Kidney tubule cell (primary cell): ENCODE results near the gene ADAMTS3.
"Not testable (repeated sequence)": the region's sequence is repeated elsewhere in the genome, so short reads cannot be mapped to it uniquely, and the experiment has no call there.

Source experiments
- DNase-seq: peaks from one replicate; pipeline ENCODE4 v3.0.0-alpha.2; 2018; ENCODE audit warnings: low spot score

ADAMTS3 gene

DNA sequence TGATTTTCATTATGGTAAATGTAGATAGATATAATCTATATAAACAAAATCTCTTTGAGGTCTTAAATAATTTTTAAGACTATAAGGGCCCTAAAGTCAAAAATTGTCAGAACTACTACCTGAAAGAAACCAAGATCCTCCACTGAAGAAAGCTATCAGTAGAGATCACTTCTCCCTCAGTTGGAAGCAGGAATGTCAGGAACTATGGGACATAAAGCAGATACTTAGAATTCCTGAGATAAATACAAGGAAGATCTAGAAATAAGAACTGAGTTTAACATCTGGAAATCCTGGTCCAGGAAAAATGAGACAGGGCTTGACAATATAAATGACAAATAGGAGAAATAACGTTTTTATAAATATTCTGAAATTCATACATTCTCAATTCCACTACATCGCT, 97.2 kb downstream of the ADAMTS3 start:
- peak; percentile 20 for DNase-seq

DNA sequence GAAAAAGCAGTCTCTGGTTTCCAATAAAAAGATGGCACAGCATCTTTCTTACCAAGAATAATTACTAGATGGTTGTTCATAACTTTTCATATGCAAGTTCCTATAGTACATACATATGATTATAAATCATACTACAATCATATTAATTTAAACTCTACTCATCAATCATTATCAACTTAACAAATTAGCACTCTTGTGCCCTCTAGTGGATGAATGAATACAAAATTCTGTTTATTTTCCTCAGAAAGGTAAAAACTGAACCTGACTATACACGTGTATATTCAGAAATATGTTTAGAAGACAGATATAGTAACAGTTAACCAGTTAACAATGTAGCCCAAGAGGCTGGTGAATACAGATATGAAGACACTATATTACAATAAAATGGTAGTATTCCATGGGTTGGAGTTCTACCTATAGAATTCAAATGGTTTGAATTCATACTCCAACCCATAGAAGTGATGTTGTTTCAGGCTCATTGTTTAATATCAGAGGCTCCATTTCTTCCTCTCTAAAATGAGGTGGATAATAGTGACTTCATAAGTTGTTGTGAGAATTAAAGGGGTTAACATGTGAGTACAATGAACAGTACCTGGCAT, 100.0 kb downstream of the ADAMTS3 start:
- DNase-seq, result peak; percentile 49

DNA sequence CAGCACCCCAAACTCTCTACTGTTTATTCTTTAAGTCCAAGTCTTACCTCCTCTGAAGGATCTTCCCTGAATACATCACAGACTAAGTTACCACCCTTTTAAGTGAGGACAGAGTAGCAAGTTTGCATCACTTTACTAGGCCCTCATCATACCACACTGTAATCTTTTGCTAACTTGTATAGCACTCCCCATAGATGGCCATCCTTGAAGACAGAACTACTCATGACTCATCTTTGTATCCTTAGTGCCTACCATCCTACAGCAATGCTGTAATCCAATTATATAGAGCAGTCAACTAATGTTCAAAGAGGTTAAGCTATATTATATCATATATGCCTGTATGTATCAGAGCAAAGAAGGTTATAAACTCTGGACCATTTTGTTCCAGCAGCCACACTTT, 101.4 kb downstream of the ADAMTS3 start:
- no peak for DNase-seq

- no peak for DNase-seq
Measured at GRCh38 chr4:72463724-72464123, 105.3 kb downstream of the ADAMTS3 start.

DNA sequence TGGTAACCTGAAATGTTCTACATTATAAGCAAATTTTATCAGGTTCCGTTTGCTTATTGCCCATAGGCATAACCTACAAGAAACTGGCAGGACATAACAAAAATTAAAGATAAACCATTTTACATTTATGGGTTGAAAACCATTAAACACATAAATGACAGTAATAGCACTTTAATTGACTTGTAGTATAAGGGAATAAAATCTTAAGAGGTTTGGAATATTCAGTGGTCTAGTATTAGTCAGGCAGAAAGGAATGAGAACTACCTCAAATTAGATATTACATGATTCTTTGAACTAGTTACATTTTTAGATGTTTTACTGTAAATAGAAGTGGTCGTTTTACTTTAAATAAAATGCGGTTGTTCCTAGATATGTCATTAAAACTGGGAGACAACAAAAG, 111.9 kb downstream of the ADAMTS3 start:
- DNase-seq, result no peak

GRCh38 chr4:72451349-72451748, 117.7 kb downstream of the ADAMTS3 start:
- no peak for DNase-seq

- no peak for DNase-seq
Measured at GRCh38 chr4:72449705-72450104, 119.3 kb downstream of the ADAMTS3 start.

DNA sequence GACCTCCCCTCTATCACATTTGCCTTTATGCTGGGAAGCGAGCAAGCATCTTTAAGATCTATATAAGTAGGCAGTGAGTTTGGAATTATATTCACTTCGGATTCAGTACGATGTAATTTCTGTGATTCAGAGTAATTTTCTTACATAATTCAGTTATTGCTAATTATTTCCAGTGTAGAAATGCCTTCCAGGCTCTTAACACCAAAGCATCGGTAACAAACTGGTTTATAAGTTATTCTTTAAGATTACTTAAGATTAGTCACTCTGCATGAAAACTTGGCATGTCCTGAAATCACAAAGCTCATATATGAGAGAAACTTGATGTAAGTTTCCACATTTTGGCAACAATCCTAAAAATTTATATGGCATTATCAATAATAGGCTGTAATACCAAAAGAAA, 120.8 kb downstream of the ADAMTS3 start:
- peak; percentile 15 for DNase-seq

DNA sequence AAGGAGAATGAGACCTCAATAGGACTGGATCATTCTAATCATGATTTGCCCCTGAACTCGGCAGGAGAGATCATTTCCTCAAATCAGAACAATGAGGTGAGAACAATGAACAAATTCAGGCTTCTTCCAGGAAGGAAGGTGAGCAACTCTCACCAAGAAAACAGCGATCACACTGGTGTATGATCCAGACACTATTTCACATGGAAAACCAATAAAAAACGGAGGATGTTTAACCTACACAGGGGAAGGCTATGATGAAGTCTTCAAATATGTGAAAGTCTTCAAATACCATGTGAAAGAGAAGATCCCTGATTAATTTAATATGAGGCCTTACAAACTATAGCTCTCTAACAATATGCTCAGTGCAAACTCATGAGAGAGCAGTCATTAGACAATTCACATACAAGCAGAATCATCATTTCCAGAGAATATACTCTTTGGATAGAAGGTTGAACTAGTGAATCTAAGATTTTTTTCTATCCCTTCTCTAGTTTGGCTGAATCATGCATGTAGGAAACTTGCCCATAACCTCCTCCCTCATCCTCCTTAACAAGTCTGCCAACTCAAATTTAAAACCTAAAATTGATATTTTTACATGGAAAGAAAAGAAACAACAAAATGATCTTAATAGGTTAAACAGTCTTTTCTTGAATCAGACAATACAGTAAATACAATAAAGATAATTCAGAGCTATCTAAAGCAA, 122.5 kb downstream of the ADAMTS3 start:
- DNase-seq, result no peak

GRCh38 chr4:72444092-72444491, 124.9 kb downstream of the ADAMTS3 start:
- no peak for DNase-seq

DNA sequence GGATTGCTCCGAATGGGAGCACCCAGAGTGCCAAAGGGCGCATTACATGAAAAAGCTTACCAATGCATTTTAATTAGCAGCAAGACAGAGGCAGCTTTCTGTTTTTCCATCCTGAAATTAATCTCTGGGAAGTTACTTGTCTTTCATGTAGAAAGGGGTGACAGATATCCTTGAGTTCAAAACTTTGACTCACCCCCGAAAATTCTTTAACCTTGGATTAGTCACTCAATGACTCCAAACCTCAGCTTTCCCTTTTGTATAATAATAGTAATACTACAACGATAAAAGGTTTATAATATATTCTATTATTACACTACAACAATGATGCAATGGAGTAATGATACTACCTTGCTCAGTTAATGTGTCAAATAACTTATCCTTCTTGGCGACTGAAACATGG, 126.3 kb downstream of the ADAMTS3 start:
- peak; percentile 22 for DNase-seq

- DNase-seq, result no peak
Measured at GRCh38 chr4:72442147-72442546, 126.9 kb downstream of the ADAMTS3 start.

DNA sequence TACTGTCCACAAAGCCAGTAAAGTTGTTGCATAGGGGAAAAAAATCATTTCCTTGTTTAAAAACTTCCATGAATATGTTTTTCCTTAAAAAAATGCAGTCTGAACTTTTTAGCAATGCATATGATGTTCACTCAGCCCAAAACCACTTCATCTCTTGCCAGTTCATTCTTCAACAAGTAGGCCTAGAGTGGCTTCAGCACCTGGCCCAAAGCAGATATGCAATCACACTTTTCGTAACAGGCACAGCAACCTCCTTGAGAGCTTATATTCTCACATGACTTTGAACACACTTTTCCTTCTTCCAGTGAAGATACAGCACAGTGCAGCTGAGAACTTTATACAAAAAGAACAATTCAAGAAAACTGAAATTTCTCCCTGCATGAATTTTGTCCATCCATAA, 128.6 kb downstream of the ADAMTS3 start:
- no peak for DNase-seq

DNA sequence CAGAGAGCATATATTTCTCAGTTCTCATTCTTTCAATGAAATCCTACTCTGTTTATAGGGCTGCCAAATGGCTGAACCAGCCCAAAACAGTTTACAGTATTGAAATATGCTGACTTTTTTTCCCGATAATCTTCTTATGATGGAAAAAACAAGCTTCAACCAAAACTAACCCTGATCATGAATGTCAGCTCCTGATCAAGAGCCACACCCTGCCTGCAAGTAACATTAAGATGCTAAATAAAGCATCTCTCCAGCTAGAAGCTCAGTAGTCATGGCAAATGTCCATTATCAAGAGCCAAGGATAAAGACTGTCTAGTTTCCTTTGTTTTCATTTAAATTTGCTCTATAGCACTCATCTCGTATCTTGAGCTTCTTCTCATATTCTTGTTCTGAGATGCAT, 136.0 kb downstream of the ADAMTS3 start:
- no peak for DNase-seq

- DNase-seq, result peak; percentile 38
Measured at GRCh38 chr4:72432282-72432681, 136.7 kb downstream of the ADAMTS3 start.

DNA sequence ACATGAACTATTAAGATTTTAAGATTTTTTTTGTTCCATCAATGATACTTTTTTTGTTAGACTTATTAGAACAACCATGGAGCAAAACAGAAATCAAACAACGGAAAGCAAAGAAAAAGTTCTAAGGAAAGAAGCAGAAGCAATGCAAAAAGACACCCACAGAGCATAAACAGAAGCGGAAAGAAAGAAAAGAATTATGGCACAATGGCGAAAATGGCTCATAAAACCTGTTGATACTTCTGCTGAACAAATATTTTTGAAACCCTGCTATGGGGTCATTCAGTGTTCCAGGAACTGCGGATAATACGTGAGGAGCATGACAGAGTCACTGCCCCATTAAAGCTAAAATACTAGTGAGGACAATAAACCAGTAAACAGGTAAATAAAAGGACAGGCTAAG, 138.0 kb downstream of the ADAMTS3 start:
- DNase-seq, result no peak

DNA sequence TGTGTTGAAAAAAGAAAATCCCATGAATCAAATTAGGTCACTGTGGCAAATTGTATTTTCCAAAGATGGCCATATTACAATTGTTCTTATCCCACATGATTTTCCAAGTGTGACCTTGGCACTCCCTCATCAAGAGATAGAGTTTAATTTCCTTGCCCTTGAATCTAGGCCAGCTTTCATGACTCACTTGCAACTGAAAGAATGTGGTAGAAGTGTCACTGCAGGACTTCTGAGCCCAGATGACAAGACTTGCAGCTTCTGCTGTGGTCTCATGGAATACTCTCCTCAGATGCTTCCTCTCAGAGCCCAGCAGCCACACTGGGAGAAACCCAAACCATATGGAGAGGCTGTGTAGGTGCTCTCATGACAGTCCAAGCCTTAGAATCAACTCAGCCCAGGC, 139.0 kb downstream of the ADAMTS3 start:
- peak; percentile 70 for DNase-seq

DNA sequence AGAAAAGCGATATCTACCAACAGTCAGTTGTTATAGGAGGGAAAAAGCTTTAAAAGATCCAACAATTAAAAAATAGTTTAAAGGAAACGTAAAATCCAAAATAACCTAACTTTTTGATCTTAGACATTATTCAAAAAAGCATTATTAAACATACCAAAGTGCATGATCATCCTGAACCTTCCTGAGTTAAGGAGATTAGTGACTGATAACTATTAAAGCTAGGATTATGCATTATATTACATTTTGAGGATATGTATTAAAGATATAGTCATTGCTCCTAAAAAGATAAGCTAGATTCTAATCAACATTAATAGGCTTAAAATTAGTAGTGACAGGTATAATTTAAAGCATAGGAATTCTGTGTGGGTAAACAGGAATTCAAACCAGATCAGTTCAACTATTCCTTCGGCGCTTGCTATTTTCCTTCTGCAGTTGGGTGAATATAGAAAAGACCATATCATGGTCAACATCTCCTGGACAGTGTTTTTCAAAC, 139.6 kb downstream of the ADAMTS3 start:
- DNase-seq, result no peak

DNA sequence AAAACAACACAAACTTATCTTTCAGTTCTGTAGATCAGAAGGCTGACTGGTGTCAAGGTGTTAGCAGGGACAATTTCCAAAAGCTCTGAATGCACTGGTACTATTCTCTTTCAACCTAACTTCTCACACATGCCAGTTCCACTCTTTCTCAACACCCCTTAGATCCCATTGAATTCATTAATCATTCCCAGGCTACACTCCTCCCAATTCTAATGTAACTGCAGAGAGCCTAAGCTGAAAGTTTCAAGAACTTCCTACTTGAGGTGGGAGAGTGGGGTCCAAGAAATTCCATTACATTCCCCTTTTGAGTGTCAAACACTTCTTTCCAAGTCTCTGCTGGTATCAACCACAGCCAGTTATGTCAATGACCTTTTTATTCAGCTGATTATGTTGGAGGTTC, 142.0 kb downstream of the ADAMTS3 start:
- no peak for DNase-seq

GRCh38 chr4:72425908-72426307, 143.1 kb downstream of the ADAMTS3 start:
- DNase-seq, result not testable (repeated sequence)

DNA sequence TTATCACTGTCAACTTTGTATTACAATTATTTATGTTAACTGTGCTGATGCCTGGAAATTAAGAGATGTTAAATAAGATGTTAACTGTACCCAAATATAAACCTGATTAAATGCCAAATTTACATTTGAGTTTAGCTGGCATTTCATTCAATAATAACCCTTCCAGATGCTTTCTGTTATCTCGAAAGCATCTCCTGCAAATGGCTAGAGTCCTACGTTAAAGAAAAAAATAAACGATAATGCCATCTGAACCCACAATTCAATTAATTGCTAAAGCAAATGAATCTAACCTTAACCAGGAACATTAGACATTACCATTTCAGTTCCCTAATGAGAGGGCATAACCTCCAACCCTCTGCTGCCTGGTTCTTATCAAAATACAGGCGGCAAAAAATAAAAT, 145.0 kb downstream of the ADAMTS3 start:
- DNase-seq, result no peak

- no peak for DNase-seq
Measured at GRCh38 chr4:72422416-72422815, 146.6 kb downstream of the ADAMTS3 start.

- peak; percentile 65 for DNase-seq
Measured at GRCh38 chr4:72418458-72418857, 150.6 kb downstream of the ADAMTS3 start.

- DNase-seq, result no peak
Measured at GRCh38 chr4:72410158-72410557, 158.9 kb downstream of the ADAMTS3 start.
